H9 (cell line): ENCODE measurements around the gene SSBP3. TPM values are rescaled to one million over a fixed set of nuclear protein-coding genes. Genes with fewer than 3 reads are reported as not detected.

ENCODE experiments used
- DNase-seq: peaks from one replicate; pipeline ENCODE4 v3.0.0-alpha.2; 2017
- H2AFZ ChIP-seq: one replicate; pipeline ENCODE4 v1.6.1; 2013; ENCODE audit warnings: mild to moderate bottlenecking, low read length, control low read depth, moderate library complexity
- H2AK5ac ChIP-seq: 2 replicates; pipeline ENCODE4 v1.6.1; 2013; ENCODE audit warnings: low read length, control low read depth, mixed read lengths; ENCODE audit not compliant: insufficient read length
- H2BK120ac ChIP-seq: one replicate; pipeline ENCODE4 v1.6.1; 2013; ENCODE audit warnings: low read depth, mild to moderate bottlenecking, low read length, control low read depth, inconsistent platforms; ENCODE audit not compliant: poor library complexity, severe bottlenecking
- H2BK12ac ChIP-seq: 2 replicates; pipeline ENCODE4 v1.6.1; 2013; ENCODE audit warnings: low read length, control low read depth, mixed read lengths, low read depth; ENCODE audit not compliant: insufficient read length
- H2BK15ac ChIP-seq: 2 replicates; pipeline ENCODE4 v1.6.1; 2013; ENCODE audit warnings: low read depth, low read length, control low read depth
- H2BK20ac ChIP-seq: one replicate; pipeline ENCODE4 v1.6.1; 2013; ENCODE audit warnings: low read depth, mild to moderate bottlenecking, low read length, control low read depth, inconsistent platforms; ENCODE audit not compliant: poor library complexity, severe bottlenecking
- H2BK5ac ChIP-seq: 2 replicates; pipeline ENCODE4 v1.6.1; 2013; ENCODE audit warnings: low read length, control low read depth, mixed read lengths; ENCODE audit not compliant: insufficient read length
- H3K14ac ChIP-seq: 2 replicates; pipeline ENCODE4 v1.6.1; 2013; ENCODE audit warnings: low read length, control low read depth; ENCODE audit not compliant: insufficient read depth
- H3K18ac ChIP-seq: 2 replicates; pipeline ENCODE4 v1.6.1; 2013; ENCODE audit warnings: low read depth, mild to moderate bottlenecking, mixed read lengths, low read length, control low read depth; ENCODE audit not compliant: insufficient read length
- H3K23ac ChIP-seq: 2 replicates; pipeline ENCODE4 v1.6.1; 2013; ENCODE audit warnings: low read length, control low read depth, mixed read lengths, low read depth; ENCODE audit not compliant: insufficient read length
- H3K23me2 ChIP-seq: 2 replicates; pipeline ENCODE4 v1.6.1; 2013; ENCODE audit warnings: low read depth, mild to moderate bottlenecking, mixed read lengths, low read length, control low read depth; ENCODE audit not compliant: insufficient read length, poor library complexity, severe bottlenecking
- H3K27ac ChIP-seq: 2 replicates; pipeline ENCODE4 v1.5.1; 2013; ENCODE audit warnings: low read length, control low read depth, mixed read lengths, low read depth; ENCODE audit not compliant: insufficient read length
- H3K27me3 ChIP-seq: 2 replicates; pipeline ENCODE4 v1.6.1; 2013; ENCODE audit warnings: low read length, control low read depth, inconsistent platforms; ENCODE audit not compliant: insufficient read depth
- H3K4ac ChIP-seq: 2 replicates; pipeline ENCODE4 v1.6.1; 2013; ENCODE audit warnings: low read depth, mild to moderate bottlenecking, control low read depth, inconsistent platforms, low read length, moderate library complexity
- H3K4me1 ChIP-seq: 2 replicates; pipeline ENCODE4 v1.6.1; 2013; ENCODE audit warnings: low read length, control low read depth, inconsistent platforms; ENCODE audit not compliant: insufficient read depth
- H3K4me2 ChIP-seq: 2 replicates; pipeline ENCODE4 v1.6.1; 2013; ENCODE audit warnings: low read length, control low read depth, mixed read lengths; ENCODE audit not compliant: insufficient read length, insufficient read depth
- H3K56ac ChIP-seq: 2 replicates; pipeline ENCODE4 v1.6.1; 2013; ENCODE audit warnings: low read depth, mild to moderate bottlenecking, mixed read lengths, low read length, control low read depth; ENCODE audit not compliant: insufficient read length
- H3K79me1 ChIP-seq: 2 replicates; pipeline ENCODE4 v1.6.1; 2013; ENCODE audit warnings: low read depth, mild to moderate bottlenecking, moderate library complexity, low read length, control low read depth, inconsistent platforms; ENCODE audit not compliant: insufficient read depth, poor library complexity, severe bottlenecking
- H3K79me2 ChIP-seq: 2 replicates; pipeline ENCODE4 v1.6.1; 2013; ENCODE audit warnings: low read length, control low read depth, inconsistent platforms; ENCODE audit not compliant: insufficient read depth
- H3K9ac ChIP-seq: 2 replicates; pipeline ENCODE4 v1.6.1; 2013; ENCODE audit warnings: low read length, control low read depth, mixed read lengths; ENCODE audit not compliant: insufficient read length; ENCODE audit errors: extremely low read depth
- H3K9me3 ChIP-seq: one replicate; pipeline ENCODE4 v1.6.1; 2013; ENCODE audit warnings: low read depth, low read length, inconsistent platforms; ENCODE audit not compliant: control insufficient read depth
- H3T11ph ChIP-seq: one replicate; pipeline ENCODE4 v1.6.1; 2013; ENCODE audit warnings: mild to moderate bottlenecking, low read length, control low read depth, inconsistent platforms
- H4K20me1 ChIP-seq: one replicate; pipeline ENCODE4 v1.6.1; 2013; ENCODE audit not compliant: control insufficient read depth, insufficient read length, insufficient read depth
- H4K5ac ChIP-seq: 2 replicates; pipeline ENCODE4 v1.6.1; 2013; ENCODE audit warnings: low read depth, mild to moderate bottlenecking, mixed read lengths, low read length, control low read depth; ENCODE audit not compliant: insufficient read length
- H4K8ac ChIP-seq: replicated peaks from 2 replicates; pipeline ENCODE4 v1.6.1; 2013; ENCODE audit warnings: low read length, control low read depth, mixed read lengths, low read depth; ENCODE audit not compliant: insufficient read length
- H4K91ac ChIP-seq: 2 replicates; pipeline ENCODE4 v1.6.1; 2013; ENCODE audit warnings: low read depth, mild to moderate bottlenecking, moderate library complexity, mixed read lengths, low read length, control low read depth; ENCODE audit not compliant: insufficient read length
- H3K27ac Mint-ChIP-seq, 3 experiments: 2 replicates in 2 of 3; 3 replicates in 1 of 3; pipeline ENCODE4 v1.8.0; 2020 to 2021; ENCODE audit warnings: mixed read lengths in 3 of 3, mild to moderate bottlenecking in 1 of 3, moderate library complexity in 1 of 3
- H3K27me3 Mint-ChIP-seq: 2 replicates; pipeline ENCODE4 v1.8.0; 2021; ENCODE audit warnings: low read depth, mild to moderate bottlenecking, moderate library complexity, mixed read lengths
- H3K36me3 Mint-ChIP-seq, 3 experiments: 2 replicates in 2 of 3; 3 replicates in 1 of 3; pipeline ENCODE4 v1.8.0; 2020 to 2021; ENCODE audit warnings: low read depth in 3 of 3, mixed read lengths in 3 of 3; ENCODE audit not compliant: insufficient read depth in 1 of 3
- H3K4me1 Mint-ChIP-seq, 2 experiments: 2 replicates each; pipeline ENCODE4 v1.8.0; 2020; ENCODE audit warnings: mixed read lengths in 2 of 2
- H3K4me3 Mint-ChIP-seq, 2 experiments: 2 replicates in 1 of 2; 3 replicates in 1 of 2; pipeline ENCODE4 v1.8.0; 2020 to 2021; ENCODE audit warnings: mild to moderate bottlenecking in 2 of 2, mixed read lengths in 2 of 2, moderate library complexity in 1 of 2
- H3K9me3 Mint-ChIP-seq, 2 experiments: 2 replicates in 1 of 2; 3 replicates in 1 of 2; pipeline ENCODE4 v1.8.0; 2020; ENCODE audit warnings: mild to moderate bottlenecking in 2 of 2, mixed read lengths in 2 of 2, moderate library complexity in 1 of 2
- WGBS: extraction: QIAGEN DNeasy Blood & Tissue Kit; methylation state at CpG from one replicate; pipeline ENCODE4 v1.1.7; 2013; ENCODE audit warnings: missing lambda C conversion rate, low lambda C conversion rate, mixed read lengths; ENCODE audit not compliant: insufficient read length; ENCODE audit errors: extremely low coverage; 5-methylcytosine and 5-hydroxymethylcytosine counted together
- total RNA-seq: library from RNA; stranded (reverse); gene quantifications from 2 replicates; pipeline ENCODE4 v1.2.1, GENCODE V29; 2021
- TF ChIP-seq, protein P1 (sequence below): fragments of 200-600 bp; sonication (generic); conservative IDR thresholded peaks from 3 replicates; pipeline ENCODE4 v1.8.0; 2021; ENCODE audit warnings: antibody characterized with exemption, mild to moderate bottlenecking

The SSBP3 gene
- total RNA-seq, 1 experiment from 2014 or later: 126 TPM

DNA sequence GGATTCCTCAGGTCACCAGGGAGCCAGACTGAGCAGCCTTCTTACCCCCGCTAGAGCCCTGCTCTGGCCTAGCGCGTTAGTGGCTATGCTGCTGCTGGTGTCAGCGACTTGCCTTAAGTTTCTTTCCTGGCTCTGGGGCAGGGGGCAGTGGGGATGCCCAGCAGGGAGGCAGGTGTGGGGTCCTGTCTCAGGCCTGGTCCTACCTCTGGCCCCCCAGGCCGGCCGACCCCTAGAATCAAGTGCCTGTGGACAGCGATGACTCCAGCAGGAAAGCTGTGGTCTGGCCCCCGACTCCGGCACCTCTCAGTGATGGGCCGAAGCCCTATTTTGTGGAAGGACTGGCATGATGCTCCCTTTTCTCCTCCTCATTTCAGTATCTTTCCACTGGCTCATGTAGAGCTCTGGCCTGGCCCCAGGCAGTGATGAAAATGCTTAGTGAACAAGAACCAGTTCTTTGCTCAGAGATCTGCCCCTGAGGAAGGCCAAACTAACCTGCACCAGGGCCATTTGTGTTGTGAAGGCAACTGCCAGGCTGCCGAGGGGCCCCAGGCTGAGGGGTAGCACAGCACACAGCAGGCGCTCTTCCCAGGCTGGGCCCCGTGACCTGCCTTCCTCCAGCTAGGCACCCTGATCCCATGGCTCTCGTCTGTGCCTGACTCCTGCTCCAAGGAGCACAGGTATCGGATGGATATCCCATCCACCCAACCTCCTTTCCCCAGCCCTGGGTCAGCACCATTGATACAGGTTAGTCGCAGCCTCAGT, 182.6 kb downstream of the SSBP3 start:
- Histone ChIP-seq H3K9ac (no peak overlapping the region), H3K27me3 (no peaks in the 10 kb centered on the region), H3T11ph (no peak overlapping the region), H3K4ac (no peak overlapping the region), H3K14ac (no peak overlapping the region), H4K91ac (no peak overlapping the region), H4K5ac (no peak overlapping the region), H3K23me2 (no peaks in the 10 kb centered on the region), H4K8ac (no peak overlapping the region), H3K27ac (no peak overlapping the region), H2AK5ac (no peak overlapping the region), H3K4me2 (no peak overlapping the region), H2BK15ac (no peak overlapping the region), H2AFZ (no peak overlapping the region), H4K20me1 (no peaks in the 10 kb centered on the region), H3K9me3 (no peaks in the 10 kb centered on the region), H2BK5ac (no peak overlapping the region), H3K56ac (no peak overlapping the region), H3K79me2 (no peaks in the 10 kb centered on the region), H3K79me1 (no peaks in the 10 kb centered on the region), H2BK120ac (no peak overlapping the region), H3K23ac (no peak overlapping the region), H2BK20ac (no peak overlapping the region), H2BK12ac (no peak overlapping the region), H3K18ac (no peak overlapping the region), H3K4me1 (no peaks in the 10 kb centered on the region)
- Mint-ChIP-seq H3K36me3 (peaks cover 11 to 37% (median 33%) of the 10 kb centered on the region in 3 experiments; a peak in 6 of 7 replicates), H3K27me3 (peaks cover 2% of the 10 kb centered on the region; the same call in 1 of the 2 replicates), H3K4me3 (no peak overlapping the region), H3K4me1 (peaks cover 28 to 42% of the 10 kb centered on the region in 2 experiments), H3K27ac (peak overlapping the region; percentile 42 to 91 (median 84); a peak in 5 of 7 replicates), H3K9me3 (no peaks in the 10 kb centered on the region)
- DNase-seq: no peak
- TF ChIP-seq, protein P1, sequence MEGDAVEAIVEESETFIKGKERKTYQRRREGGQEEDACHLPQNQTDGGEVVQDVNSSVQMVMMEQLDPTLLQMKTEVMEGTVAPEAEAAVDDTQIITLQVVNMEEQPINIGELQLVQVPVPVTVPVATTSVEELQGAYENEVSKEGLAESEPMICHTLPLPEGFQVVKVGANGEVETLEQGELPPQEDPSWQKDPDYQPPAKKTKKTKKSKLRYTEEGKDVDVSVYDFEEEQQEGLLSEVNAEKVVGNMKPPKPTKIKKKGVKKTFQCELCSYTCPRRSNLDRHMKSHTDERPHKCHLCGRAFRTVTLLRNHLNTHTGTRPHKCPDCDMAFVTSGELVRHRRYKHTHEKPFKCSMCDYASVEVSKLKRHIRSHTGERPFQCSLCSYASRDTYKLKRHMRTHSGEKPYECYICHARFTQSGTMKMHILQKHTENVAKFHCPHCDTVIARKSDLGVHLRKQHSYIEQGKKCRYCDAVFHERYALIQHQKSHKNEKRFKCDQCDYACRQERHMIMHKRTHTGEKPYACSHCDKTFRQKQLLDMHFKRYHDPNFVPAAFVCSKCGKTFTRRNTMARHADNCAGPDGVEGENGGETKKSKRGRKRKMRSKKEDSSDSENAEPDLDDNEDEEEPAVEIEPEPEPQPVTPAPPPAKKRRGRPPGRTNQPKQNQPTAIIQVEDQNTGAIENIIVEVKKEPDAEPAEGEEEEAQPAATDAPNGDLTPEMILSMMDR: no peak
- WGBS: no CpG with 5 or more reads among the region's 16 CpGs
